GM18868 (cell line): ENCODE measurements around the gene UGT1A6.
"Not testable (repeated sequence)": the region's sequence is repeated elsewhere in the genome, so short reads cannot be mapped to it uniquely, and the experiment has no call there.

Experiments used
- ATAC-seq: cut with Tn5 transposase; IDR thresholded peaks from one replicate; pipeline ENCODE4 v1.9.1; 2021; ENCODE audit warnings: mild to moderate bottlenecking, moderate library complexity; ENCODE audit not compliant: unreplicated experiment

UGT1A6 gene

DNA sequence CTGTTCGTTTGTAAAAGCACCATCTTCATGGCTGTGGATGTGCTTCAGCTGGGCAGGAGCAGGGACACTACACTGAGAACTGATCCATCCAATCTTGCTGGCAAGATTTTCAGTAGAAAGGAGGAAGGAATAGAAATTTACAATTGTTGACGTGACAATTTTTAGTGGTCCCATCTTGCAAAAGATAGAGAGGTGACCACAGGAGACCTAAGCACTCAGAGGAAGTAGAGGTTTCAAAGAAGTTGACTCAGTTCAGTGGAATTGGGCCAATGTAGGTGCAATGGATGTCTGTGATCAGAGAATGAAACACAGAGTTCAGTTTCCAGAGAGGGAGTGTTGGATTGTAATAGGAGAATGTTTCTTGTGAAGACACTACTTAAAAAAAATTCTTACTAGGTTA is 21.4 kb downstream of the UGT1A6 start:
- ATAC-seq: no peak

DNA sequence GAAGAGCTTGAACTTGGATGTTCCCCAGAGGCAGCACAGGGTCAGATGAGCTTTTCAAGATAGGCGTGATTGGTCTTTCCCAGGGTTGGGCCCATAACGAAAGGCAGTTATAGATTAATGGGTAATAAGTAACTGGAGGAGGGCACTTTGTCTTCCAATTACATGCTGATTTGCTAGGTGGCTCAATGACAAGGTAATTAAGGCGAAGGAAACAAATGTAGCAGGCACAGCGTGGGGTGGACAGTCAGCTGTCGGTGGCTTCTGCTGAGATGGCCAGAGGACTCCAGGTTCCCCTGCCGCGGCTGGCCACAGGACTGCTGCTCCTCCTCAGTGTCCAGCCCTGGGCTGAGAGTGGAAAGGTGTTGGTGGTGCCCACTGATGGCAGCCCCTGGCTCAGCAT is 25.9 kb downstream of the UGT1A6 start, which contains the start of gene UGT1A4:
Gene UGT1A4, plus strand, starts transcription at position 185 of the 400 bp plus-strand sequence. Its CDS starts 85 bp downstream, at position 270.
- ATAC-seq: no peak

DNA sequence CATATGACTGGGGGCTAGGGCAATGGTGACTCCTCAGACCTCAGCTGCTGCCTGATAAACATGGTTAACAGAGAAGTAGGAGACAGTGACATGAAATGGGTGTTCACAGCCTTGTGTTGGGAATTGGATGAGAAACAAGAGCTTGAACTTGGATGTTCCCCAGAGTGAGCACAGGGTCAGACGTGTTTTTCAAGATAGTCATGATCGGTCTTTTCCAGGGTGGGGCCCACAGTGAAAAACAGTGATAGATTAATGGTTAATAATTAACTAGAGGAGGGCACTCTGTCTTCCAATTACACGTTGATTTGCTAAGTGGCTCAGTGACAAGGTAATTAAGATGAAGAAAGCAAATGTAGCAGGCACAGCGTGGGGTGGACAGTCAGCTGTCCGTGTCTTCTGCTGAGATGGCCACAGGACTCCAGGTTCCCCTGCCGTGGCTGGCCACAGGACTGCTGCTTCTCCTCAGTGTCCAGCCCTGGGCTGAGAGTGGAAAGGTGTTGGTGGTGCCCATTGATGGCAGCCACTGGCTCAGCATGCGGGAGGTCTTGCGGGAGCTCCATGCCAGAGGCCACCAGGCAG is 36.1 kb downstream of the UGT1A6 start, which contains the start of gene UGT1A3:
Gene UGT1A3, plus strand, starts transcription at position 320 of the 579 bp plus-strand sequence. Its CDS starts 85 bp downstream, at position 405.
- ATAC-seq: no peak

DNA sequence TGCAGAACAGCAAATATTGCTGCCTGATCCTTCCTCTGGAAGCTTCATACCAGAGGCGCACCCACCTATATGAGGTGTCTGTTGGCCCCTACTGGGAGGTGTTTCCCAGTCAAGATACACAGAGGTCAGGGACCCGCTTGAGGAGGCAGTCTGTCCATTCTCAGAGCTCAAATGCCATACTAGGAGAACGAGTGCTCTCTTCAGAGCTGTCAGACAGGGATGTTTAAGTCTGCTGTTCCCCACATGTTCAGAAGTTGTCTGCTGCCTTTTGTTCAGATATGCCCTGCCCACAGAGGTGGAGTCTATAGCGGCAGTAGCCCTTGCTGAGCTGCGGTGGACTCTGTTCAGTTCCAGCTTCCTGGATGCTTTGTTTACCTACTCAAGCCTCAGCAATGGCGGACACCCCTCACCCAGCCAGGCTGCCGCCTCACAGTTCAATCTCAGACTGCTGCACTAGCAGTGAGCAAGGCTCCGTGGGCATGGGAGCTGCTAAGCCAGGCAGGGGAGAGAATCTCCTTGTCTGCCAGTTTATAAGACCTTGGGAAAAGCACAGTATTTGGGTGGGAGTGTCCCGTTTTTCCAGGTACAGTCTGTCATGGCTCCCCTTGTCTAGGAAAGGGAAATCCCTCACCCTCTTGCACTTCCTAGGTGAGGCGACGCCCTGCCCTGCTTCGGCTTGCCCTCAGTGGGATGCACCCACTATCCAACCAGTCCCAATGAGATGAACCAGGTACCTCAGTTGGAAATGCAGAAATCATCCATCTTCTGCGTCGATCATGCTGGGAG is 44.4 kb downstream of the UGT1A6 start:
- ATAC-seq: not testable (repeated sequence)

DNA sequence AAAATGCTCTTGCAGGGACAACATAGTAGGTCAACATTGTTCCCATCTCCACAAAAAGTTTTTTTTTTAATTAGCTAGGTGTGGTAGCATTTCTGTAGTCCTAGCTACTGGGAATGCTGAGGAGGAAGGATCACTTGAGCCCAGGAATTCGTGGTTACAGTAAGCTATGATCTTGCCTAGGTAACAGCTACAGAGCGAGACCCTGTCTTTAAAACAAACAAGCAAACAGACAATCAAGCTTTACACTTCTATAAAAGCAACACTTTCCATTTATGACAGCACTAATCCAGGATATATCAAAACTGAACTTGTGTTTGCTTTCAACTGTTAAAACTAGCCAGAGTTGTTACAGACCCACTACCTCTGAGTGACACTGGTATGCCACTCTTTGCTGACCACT is 48.2 kb downstream of the UGT1A6 start:
- no peak for ATAC-seq

DNA sequence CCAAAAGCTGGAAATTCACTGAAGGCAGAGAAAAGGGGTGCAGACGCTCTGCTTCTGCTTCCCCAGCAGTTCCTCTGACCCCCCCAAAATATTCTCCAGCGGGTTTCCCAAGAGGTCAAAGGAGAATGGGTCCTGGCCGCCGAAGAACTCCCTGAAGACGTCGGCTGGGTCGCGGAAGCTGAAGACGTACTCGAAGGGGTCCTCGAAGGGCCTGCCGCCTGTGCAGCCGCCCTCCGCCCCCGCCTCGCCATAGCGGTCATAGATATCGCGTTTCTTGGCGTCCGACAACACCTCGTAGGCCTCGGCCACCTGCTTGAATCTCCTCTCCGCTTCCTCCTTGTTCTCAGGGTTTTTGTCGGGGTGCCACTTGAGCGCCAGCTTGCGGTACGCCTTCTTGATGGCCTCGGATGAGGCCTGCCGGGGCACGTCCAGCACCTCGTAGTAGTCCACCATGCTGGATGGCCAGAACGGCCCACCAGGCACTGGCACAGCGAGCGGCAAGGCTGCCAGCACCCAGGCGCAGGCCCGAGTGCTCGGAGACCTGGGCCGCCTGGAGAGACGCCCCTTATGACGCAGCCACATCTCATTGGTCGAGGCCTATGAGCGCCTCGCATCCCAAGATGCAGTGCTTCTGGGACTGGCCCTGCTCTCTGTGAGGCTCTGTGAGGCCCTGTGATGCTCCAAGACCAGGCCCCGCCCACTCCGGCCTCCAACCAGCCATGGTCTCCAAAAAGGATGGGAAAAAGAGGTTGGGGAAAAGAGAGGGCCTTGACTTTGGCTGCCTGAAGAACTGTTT is 51.0 kb downstream of the UGT1A6 start:
- no peak for ATAC-seq

DNA sequence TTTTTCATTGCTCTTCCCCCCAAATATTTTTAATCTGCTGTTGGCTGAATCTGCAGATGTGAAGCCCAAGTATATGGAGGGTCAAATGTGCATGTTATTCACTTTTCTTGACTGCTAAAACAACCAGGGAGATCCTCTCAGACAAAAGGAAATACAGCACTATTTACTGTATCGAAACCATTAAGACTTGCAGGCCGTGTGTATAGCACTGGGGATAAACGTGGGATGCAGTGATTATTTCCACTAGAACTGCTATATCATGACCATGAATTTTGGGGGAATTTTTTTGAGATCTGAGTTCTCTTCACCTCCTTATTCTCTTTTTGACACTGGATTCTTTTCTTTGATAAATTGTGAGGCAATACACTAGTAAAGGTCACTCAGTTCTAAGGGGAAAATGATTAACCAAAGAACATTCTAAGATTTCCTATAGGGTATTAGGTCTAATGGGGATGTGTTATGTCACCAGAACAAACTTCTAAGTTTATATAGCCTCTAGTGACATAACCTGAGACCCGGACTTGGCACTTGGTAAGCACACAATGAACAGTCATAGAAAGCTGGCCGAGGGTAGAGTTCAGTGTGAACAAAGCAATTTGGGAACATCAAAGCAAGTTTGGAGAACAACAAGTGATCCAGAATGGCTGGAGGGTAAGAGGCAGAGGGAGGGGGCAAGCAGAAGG is 52.5 kb downstream of the UGT1A6 start:
- ATAC-seq: no peak

DNA sequence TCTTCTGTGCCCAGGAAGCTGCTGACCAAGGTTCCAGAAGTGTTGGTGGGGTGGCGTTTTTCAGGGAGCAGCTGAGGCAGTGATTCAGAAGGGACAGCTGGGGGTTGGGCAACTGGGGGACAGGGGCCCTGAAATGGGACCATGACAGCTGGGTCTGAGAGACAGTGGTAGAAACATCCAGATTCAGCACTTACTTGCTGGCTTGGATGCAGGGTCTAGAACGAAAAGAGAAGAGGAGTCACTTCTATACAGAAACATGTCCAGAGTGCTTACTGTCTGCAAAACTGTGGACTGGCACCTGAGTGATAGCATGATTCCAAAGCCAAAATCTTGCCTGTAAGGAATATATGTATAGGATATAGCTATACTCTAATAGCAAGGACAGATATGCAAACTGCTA is 53.1 kb downstream of the UGT1A6 start:
- ATAC-seq: not testable (repeated sequence)

DNA sequence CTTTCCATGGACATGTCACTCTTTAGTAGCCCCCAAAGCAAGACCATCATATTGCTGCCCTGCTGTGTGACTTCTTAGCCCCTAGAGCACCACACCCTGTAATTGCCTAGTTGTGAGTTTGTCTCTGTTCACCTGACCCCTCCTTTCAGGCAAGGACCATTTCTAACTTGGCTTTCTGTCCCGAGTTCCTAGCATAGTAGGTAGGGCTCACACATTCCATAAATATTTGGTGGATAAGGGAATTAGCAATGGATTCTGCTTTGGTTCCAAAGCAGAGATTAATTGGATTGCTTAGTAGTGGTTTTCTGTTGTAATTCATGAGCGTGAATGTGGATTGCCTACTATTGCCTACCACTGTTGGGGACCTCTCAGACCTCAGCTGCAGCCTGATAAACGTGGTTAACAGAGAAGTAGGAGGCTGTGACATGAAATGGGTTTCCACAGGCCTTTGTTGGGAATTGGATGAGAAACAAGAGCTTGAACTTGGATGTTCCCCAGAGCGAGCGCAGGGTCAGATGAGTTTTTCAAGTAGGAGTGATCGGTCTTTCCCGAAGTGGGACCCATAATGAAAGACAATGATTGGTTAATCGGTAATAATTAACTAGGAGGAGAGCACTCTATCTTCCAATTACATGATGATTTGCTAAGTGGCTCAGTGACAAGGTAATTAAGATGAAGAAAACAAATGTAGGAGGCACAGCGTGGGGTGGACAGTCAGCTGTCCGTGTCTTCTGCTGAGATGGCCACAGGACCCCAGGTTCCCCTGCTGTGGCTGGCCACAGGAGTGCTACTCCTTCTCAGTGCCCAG is 54.0 kb downstream of the UGT1A6 start:
- ATAC-seq: no peak

DNA sequence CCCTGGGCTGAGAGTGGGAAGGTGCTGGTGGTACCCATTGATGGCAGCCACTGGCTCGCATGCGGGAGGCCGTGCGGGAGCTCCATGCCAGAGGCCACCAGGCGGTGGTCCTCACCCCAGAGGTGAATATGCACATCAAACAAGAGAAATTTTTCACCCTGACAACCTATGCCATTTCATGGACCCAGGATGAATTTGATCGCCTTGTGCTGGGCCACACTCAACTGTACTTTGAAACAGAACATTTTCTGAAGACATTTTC is 54.5 kb downstream of the UGT1A6 start:
- no peak for ATAC-seq

DNA sequence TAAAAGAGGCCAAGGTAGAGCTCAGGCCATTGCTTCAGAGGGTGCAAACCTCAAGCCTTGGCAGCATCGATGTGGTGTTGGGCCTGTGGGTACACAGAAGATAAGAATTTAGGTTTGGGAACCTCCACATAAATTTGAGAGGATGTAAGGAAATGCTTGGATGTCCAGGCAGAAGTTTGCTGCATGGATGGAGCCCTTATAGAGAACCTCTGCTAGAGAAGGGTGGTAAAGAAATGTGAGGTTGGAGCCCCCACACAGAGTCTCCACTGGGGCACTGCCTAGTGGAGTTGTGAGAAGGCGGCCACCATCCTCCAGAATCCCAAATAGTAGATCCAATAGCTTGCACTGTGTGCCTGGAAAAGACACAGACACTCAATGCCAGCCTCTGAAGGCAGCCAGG is 58.0 kb downstream of the UGT1A6 start:
- not testable (repeated sequence) for ATAC-seq

DNA sequence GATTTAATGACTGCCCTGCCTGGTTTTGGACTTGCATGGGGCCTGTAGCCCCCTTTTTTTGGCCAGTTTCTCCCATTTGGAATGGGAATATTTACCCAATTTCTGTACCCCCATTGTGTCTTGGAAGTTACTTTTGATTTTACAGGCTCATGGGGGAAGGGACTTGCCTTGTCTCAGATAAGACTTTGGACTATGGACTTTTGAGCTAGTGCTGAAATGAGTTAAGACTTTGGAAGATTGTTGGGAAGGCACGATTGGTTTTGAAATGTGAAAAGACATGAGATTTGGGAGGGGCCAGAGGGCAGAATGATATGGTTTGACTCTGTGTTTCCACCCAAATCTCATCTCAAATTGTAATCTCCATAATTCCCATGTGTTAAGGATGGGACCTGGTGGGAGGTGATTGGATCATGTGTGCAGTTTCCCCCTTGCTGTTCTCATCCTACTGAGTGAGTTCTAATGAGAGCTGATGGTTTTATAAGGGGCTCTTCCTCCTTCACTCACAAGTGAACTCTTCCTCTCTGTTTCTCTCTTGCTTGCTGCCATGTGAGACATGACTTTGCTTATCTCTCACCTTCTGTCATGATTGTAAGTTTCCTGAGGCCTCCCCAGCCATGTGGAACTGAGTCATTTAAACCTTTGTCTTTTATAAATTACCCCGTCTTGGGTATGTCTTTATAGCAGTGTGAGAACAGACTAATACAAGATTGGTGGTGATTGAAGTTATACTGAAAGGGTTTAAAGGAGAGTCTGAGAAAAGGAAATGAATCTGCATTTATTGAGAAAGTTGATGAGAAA is 58.7 kb downstream of the UGT1A6 start:
- not testable (repeated sequence) for ATAC-seq

DNA sequence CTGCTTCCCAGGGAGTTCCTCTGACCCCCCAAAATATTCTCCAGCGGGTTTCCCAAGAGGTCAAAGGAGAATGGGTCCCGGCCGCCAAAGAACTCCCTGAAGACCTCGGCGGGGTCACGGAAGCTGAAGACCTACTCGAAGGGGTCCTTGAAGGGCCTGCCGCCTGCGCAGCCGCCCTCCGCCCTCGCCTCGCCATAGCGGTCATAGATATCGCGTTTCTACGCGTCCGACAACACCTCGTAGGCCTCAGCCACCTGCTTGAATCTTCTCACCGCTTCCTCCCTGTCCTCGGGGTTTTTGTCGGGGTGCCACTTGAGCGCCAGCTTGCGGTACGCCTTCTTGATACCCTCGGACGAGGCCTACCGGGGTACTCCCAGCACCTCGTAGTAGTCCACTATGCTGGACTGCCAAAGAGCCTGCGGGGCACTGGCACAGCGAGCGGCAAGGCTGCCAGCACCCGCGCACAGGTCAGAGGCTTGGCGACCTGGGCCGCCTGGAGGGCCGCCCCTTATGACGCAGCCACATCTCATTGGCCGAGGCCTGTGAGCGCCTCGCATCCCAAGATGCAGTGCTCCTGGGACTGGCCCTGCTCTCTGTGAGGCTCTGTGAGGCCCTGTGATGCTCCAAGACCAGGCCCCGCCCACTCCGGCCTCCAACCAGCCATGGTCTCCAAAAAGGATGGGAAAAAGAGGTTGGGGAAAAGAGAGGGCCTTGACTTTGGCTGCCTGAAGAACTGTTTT is 62.4 kb downstream of the UGT1A6 start:
- ATAC-seq: no peak

DNA sequence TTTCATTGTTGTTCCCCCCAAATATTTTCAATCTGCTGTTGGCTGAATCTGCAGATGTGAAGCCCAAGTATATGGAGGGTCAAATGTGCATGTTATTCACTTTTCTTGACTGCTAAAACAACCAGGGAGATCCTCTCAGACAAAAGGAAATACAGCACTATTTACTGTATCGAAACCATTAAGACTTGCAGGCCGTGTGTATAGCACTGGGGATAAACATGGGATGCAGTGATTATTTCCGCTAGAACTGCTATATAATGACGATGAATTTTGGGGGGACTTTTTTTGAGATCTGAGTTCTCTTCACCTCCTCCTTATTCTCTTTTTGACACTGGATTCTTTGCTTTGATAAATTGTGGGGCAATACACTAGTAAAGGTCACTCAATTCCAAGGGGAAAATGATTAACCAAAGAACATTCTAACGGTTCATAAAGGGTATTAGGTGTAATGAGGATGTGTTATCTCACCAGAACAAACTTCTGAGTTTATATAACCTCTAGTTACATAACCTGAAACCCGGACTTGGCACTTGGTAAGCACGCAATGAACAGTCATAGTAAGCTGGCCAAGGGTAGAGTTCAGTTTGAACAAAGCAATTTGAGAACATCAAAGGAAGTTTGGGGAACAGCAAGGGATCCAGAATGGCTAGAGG is 63.9 kb downstream of the UGT1A6 start:
- no peak for ATAC-seq

DNA sequence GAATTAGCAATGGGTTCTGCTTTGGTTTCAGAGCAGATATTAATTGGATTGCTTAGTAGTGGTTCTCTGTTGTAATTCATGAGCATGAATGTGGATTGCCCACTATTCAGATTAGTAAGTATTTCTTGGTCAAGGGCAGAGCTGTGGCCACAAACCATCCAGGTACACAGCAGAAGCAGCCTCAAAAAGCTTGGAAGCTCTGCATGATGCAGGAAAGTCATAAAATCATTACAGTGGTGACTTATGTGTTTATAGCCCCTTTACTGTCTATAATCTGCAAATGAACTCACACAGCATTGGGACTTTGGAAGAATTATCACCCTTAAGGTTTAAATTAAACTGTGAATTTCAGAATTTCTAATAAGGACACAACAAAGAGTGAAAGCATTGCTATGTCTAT is 65.5 kb downstream of the UGT1A6 start:
- ATAC-seq: no peak

DNA sequence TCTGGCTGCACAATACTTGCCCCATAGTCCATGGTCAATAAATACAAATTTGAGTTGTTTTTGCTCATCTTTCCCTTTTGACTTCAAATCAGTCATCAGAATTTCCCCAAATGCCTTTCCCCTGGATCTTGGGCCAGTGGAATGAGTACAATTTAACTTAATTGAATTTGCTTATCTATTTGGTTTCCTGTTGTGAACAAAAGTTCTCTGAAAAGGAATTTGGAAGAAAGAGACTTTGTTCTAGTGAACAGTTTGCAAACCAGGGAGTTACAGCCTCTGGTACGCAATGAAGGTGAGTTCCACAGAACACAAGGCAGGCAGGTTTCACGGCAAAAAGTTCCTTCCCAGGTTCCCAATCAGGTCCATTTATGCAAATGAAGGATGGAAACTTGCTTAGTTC is 66.2 kb downstream of the UGT1A6 start:
- ATAC-seq: no peak

DNA sequence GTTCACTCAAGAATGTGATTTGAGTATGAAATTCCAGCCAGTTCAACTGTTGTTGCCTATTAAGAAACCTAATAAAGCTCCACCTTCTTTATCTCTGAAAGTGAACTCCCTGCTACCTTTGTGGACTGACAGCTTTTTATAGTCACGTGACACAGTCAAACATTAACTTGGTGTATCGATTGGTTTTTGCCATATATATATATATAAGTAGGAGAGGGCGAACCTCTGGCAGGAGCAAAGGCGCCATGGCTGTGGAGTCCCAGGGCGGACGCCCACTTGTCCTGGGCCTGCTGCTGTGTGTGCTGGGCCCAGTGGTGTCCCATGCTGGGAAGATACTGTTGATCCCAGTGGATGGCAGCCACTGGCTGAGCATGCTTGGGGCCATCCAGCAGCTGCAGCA is 67.4 kb downstream of the UGT1A6 start, which contains the start of gene UGT1A1:
Gene UGT1A1, plus strand, starts transcription at position 228 of the 400 bp plus-strand sequence. Its CDS starts 18 bp downstream, at position 246.
- ATAC-seq: no peak

DNA sequence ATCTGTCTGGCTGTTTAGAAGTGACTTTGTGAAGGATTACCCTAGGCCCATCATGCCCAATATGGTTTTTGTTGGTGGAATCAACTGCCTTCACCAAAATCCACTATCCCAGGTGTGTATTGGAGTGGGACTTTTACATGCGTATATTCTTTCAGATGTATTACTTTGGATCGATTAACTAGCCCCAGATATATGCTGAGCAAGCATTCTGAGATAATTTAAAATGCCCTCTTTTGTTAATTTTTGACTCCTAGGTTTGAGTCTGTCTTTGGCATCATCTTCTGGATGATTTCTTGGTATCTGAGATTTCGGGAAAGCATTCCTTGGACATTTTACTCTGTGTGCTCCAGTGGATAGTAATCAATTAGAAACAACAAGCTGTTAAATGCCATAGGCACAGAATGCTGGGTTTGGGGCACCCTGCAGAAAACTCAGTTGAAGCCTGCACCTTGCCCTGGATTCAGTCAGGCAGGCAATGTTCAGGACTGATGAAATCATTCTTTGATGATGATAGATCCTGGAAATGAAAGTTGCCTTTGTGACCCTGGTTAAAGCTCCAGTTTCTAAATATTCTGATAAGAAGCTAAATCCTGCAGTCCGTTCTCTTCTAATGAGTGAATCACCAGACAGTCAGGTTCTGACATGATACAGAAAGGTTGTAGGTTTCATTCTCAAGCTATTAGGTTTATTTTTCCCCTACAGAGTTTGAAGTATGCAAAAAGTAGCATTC is 68.5 kb downstream of the UGT1A6 start:
- ATAC-seq: no peak
